HK-2 (cell line): ENCODE data around the gene RCCD1.
A peak's percentile ranks its signal among the peaks of the same experiment; 100 is the strongest.
"Not testable (repeated sequence)": the region's sequence is repeated elsewhere in the genome, so short reads cannot be mapped to it uniquely, and the experiment has no call there.

Source experiments
- DNase-seq: peaks from one replicate; pipeline ENCODE4 v3.0.0-alpha.2; 2018; ENCODE audit not compliant: unreplicated experiment

The RCCD1 gene, protein sequence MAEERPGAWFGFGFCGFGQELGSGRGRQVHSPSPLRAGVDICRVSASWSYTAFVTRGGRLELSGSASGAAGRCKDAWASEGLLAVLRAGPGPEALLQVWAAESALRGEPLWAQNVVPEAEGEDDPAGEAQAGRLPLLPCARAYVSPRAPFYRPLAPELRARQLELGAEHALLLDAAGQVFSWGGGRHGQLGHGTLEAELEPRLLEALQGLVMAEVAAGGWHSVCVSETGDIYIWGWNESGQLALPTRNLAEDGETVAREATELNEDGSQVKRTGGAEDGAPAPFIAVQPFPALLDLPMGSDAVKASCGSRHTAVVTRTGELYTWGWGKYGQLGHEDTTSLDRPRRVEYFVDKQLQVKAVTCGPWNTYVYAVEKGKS

DNA sequence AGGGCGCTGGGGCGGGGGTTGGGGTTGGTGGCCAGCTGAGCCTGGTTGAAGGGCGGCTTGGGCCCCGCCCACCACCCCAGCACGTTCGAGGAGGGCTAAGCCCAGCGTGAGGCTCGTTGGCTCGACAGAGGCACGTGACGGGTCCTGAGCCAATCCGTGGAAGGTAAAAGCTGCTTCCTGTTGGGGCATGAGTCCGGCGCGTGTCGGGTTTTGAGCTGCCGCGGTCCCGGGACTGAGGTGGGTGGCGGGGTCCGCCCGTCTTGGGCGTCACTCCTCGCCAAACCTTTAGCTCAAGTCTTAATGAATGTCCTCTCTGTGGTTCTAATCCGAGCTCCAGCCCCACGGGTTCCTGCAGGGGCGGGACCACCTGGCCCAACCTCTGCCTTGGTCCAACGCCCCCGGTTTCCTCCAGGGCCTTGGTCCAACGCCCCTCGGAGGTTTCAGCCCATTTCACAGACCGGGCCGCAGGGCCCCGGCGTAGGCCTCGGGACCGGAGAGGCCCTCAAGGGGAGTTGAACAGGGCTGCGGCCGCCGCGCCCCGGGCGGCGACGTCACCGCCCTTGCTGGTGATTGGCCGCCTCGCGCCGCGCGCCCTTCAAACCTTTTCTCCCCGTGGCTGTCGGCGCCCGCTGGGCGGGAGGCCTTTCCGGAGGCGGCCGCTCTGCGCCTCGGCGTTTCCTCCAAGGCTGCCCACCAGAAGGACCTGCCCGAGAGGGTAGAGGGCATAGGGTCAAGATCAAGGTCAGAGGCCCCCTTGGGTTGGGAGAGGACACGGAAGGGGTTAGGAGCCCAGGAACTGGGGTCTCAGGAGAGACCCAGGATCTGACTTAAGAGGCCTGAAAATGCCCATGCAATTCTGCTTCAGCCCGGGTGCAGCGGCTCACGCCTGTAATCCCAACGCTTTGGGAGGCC, at the start of gene RCCD1:
TSS of gene RCCD1 (plus strand) at position 173 of the 912 bp plus-strand sequence. CDS start 1,851 bp downstream, outside the sequence.
- DNase-seq, result peak; percentile 91

DNA sequence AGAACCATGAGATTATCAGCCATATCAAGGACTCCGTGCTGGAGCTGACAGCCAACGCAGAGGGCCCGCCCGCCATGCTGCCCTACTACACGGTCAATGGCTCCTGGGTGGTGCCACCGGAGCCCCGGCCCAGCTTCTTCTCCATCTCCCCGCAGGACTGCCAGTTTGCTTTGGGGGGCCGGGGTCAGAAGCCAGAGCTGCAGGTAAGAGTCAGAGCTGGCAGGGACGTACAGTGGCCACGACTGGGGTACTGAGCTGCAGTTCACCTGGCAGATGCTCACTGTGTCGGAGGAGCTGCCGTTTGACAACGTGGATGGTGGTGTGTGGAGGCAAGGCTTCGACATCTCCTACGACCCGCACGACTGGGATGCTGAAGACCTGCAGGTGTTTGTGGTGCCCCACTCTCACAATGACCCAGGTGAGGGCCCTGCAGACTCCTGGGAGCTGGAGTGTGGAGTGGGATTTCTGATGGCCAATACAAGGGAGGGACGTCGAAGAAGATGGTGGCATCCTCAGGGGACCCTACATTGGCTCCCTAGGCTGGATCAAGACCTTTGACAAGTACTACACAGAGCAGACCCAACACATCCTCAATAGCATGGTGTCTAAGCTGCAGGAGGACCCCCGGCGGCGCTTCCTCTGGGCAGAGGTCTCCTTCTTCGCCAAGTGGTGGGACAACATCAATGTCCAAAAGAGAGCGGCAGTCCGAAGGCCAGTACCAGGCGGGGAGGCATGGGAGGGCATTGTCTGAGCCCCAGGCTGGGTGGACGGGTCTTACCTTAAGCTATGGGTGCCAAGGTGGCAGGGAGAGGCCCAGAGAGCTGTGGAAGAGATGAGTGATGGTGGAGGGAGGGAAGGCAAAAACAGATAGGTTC, 49.1 kb upstream of the RCCD1 start:
- DNase-seq, result no peak

DNA sequence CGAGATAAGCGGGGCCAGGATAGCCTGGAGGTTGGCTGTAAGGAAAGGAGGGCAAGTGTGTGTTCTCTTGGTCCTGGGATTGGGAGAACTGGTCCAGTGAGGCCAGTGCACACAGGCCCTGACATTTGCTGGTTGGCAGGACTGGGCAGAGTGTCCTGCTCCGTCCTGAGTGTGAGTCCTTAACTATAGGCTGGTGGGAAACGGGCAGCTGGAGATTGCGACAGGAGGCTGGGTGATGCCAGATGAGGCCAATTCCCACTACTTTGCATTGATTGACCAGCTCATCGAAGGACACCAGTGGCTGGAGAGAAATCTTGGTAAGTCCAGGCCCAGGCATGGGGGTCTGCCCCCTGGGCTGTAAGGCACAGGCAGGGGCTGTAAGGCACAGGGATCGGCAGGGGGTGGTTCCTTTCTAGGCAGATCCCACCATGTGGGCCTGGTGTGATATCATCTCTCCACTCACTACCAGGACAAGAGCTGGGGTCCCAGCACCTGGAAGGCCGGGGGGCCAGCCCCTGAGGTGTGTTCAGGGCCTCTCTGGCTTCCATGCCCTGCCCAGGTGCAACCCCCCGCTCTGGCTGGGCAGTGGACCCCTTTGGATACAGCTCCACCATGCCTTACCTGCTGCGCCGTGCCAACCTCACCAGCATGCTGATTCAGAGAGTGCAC, 48.4 kb upstream of the RCCD1 start:
- no peak for DNase-seq

DNA sequence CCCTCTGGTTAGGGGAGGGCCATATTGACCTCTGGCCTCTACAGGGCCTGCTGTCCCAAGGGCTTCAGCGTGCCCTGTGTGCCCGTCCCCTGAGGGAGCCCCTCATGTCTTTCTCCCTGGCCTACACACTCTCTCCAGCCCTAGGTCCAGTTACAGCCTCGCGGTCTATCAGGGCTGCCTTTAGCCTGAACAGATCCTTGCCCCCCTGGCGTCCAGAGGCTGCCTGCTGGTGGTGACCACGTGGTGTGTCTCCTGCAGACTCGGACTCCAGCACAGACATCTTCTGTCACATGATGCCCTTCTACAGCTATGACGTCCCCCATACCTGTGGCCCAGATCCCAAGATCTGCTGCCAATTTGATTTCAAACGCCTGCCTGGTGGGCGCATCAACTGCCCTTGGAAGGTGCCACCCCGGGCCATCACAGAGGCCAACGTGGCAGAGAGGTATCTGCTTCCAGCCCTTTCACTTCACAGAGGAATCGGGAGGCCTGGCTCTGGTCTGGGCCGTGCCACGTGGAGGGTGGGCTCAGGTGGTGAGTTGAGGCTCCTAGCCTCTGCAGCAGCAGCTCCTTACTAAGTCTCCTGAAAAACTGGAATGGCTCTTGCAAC, 47.5 kb upstream of the RCCD1 start:
- DNase-seq, result no peak

DNA sequence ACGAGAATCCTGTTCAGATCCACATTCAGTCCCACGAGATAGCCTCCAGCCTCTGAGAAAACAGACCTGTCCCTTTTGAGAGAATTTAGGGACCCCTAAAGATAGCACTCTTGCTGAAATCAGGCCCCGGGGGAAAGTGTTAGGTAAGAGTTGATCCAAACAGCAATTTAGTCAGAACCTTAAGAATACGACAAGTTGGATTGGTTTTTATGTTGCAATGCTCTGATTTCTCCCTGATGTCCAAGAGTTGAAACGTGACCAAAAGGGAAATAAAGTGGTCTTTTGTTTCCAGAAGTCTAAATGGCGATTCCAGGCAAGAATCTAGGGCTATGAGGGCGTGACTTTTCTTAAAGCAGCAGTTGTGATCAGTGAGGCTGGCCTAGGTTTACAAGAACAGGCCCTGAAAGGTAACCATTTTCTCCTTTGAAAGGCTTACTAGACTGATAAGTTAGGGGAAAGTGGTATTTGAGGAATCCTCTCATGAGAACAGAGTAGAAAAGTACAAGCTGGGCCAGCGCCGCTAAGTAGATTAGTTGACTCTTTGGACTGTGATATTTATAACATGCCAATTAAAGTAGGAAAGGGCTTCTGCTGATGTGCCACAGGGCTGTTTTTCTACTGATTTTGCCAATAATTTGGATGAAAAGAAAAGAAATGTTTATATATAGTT, 46.7 kb upstream of the RCCD1 start:
- DNase-seq, result no peak

DNA sequence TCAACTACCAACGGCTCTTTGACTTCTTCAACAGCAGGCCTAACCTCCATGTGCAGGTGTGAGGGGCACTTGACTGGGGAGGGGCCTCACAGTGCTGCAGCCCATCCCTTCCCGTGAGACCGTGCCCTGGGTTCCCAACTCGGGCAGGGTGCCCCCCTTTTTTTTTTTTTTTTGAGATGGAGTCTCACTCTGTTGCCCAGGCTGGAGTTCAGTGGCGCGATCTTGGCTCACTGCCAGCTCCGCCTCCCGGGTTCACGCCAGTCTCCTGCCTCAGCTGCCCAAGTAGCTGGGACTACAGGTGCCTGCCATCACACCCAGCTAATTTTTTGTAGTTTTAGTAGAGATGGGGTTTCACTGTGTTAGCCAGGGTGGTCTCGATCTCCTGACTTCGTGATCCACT, 45.2 kb upstream of the RCCD1 start:
- DNase-seq, result not testable (repeated sequence)

DNA sequence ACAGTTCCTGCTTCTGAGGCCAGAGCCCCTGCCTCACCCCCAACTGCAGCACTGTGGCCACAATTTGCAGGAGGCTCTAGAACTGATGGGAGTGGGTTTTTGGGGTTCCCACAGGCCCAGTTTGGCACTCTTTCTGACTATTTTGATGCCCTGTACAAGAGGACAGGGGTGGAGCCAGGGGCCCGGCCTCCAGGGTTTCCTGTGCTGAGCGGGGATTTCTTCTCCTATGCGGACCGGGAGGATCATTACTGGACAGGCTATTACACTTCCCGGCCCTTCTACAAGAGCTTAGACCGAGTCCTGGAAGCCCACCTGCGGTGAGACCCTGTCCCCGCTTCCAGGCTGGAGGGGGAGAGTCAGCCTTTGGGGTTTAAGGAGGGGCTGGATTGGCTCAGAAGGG, 44.7 kb upstream of the RCCD1 start:
- no peak for DNase-seq

DNA sequence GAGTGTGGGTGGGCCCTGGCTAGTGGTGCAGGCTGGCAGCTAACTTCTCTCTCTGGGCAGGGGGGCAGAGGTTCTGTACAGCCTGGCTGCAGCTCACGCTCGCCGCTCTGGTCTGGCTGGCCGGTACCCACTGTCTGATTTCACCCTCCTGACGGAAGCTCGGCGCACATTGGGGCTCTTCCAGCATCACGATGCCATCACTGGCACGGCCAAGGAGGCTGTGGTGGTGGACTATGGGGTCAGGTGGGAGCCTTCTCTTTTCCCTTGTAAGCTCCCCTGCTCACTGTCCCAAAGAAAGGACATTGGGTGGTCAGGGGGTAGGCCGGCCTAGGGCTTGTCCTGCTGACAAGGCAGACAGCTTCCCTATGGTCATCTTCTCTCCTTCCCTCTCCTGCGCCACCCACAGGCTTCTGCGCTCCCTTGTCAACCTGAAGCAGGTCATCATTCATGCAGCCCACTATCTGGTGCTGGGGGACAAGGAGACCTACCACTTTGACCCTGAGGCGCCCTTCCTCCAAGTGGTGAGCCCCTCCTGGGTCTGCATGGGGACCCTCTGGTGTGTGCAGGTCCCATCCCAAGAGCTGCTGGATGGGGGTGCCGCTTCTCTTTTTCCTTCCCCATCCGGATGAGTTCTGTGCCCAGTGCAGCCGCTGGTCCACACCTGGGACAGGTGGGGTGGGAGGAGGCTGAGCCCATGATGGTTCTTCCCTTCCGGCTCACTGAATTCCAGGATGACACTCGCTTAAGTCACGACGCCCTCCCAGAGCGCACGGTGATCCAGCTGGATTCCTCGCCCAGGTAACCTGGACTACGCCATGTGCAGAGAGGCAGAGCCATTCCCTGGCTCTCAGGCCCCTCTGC, 44.0 kb upstream of the RCCD1 start:
- DNase-seq, result no peak

DNA sequence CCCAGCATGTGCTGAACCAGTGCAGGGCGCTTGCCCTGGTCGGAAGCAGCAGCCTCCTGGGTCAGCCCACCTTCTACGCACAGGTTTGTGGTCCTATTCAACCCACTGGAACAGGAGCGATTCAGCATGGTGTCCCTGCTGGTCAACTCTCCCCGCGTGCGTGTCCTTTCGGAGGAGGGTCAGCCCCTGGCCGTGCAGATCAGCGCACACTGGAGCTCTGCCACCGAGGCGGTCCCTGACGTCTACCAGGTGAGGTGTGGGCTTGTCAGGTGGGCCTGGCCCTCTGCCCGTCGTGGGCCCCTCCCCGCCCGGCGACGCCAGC, 43.4 kb upstream of the RCCD1 start:
- DNase-seq, result no peak

DNA sequence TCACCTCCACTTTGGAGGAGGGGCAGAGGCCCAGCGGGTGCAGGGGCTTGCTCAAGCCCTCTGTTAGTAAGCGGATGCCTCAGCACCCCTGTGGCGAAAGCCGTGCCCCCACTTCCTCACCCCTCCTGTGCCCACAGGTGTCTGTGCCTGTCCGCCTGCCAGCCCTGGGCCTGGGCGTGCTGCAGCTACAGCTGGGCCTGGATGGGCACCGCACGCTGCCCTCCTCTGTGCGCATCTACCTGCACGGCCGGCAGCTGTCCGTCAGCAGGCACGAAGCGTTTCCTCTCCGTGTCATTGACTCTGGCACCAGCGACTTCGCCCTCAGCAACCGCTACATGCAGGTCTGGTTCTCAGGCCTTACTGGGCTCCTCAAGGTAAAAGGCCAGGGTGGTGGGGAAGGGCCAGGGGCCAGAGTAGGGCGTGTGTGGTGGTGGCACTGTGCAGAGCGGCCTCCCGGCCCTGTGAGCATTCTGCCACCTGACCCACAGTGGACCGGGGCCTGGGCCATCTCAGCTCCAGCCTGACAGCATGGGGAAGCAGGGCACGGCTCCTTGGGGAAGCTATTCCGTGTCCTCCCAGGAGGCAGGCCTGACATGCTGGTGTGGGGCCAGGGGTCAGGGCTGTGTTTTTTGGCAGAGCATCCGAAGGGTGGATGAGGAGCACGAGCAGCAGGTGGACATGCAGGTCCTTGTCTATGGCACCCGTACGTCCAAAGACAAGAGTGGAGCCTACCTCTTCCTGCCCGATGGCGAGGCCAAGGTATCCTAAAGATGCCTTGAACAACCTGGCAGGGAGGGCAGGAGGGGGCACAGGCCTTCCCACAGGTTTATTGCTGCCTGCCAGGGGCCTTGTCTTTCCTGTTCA, 42.5 kb upstream of the RCCD1 start:
- DNase-seq, result no peak

DNA sequence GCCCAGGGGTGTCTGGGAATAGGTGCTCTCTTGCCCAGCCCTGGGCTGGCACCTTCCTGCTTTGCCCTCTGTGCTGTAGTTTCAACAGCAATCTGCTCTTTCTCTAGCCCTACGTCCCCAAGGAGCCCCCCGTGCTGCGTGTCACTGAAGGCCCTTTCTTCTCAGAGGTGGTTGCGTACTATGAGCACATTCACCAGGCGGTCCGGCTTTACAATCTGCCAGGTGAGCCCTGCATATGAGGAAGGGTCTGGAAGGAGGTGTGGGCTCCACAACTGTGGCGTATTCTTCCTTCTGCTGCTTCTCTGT, 42.0 kb upstream of the RCCD1 start:
- no peak for DNase-seq

DNA sequence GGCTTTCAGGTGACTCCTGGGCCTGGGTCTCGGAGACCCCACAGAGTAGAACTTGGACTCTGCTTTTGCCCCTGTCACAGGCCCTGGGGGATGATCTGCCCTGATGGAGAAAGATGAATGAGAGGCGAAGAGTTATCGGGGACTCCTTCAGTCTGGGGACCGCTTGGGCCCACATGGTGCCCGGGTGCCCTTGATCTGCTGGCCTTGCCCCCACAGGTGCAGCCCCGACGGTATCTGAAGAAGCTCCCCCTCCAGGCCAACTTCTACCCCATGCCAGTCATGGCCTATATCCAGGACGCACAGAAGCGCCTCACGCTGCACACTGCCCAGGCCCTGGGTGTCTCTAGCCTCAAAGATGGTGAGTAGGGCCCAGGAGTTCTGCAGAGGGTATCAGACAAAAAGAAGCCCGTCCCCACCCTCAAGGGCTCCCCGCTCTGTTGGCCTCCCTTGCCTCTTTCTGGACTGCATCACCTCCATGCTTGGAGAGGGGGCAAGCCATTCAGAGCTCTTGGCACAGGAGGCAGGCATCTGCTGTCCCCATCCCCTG, 41.2 kb upstream of the RCCD1 start:
- no peak for DNase-seq

DNA sequence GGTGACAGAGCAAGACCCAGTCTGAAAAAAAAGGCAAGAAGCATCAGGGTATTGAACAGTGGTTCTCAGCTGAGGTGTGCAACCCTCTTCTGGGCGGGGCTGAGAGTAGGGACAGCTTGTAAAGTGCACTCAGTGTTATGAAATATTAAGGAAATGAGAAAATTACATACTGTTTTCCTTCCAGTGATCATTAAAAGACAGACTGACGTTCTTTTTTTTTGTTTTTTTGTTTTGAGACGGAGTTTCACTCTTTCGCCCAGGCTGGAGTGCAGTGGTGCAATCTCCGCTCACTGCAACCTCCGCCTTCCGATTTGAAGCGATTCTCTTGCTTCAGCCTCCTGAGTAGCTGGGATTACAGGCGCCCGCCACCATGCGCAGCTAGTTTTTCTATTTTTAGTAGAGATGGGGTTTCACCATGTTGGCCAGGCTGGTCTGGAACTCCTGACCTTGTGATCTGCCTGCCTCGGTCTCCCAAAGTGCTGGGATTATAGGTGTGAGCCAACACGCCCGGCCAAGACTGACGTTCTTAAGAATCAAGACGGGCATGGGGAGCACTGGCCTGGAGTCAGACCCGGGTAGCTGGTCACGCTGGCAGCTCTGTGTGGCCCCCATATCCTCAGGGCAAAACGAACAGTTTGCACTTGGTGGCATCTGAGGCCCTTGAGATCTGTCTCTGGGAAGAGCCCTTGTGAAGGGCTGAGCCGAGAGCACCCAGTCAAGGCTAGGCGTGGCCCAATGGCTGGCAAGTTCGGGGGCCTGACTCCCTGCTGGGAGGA, 40.2 kb upstream of the RCCD1 start:
- no peak for DNase-seq

DNA sequence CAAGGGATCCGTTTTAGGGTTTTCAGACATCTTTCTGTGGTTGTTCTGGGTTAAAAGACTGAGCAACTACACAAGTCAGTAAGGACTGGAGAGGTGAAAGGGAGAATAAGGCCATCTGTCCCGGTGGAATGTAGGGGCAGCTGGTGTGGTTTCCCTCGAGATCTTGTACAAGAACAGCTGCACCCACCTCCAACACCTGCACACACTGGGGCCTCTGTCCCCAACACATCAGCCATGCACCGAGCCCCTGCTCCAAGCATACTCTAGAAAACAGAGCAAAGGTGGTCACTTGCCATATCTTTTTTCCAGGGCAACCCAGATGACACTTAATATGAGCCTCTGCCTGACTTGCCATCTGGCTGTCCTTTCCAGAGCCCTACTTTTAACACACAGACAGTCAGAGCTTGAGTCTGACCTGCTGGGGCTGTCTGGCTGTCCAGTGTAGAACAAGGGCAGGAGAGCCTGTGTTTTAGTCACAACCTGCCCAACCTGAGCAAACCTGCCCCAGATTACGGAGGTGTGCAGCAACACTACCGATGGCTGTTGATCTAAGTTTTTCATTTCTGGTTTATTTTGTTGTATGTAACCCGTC, 39.4 kb upstream of the RCCD1 start:
- no peak for DNase-seq

DNA sequence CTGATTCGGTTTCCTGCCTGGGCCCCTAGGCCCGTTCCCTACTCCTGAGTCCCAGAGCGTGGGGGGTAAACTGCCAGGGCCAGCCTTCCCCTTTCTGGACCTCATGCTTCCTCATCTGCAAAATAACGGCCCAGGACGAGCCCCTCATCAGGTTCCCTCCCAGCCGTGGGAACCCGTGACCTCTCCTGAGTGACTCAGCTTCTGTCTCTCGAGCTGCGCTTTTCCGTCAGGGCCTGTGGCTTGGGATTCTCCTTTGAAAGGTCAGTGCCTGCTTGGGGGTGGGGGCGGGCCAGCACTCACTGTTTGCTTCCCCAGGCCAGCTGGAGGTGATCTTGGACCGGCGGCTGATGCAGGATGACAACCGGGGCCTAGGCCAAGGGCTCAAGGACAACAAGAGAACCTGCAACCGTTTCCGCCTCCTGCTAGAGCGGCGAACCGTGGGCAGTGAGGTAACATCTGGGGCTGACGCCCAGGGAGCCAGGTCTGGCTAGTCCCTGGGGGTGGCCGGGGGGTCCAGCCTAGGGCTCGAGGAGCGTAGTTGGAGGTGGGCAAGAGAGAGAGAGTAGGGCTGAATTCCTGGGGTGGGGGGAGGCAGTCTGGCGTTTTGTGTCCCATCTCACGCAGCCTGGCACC, 38.8 kb upstream of the RCCD1 start:
- no peak for DNase-seq

DNA sequence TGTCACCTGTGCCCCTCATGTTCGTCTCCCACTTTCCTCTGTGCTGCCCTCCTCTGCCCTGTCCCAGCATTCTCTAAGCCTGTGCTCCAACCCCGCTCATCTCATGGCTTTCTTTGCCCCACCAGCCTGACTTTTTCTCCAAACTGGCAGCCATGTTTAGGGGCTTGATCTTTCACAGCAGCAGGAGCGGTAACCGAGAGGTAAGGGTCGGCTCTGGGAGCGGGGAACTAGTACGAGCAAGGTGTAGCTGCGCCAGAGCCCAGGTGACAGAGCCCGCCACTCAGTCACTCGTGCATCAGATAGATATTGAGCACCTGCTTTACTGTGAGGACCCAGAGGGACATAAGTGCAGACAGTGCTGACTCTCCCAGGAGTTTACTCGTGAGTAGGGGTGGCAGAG, 38.2 kb upstream of the RCCD1 start:
- no peak for DNase-seq

DNA sequence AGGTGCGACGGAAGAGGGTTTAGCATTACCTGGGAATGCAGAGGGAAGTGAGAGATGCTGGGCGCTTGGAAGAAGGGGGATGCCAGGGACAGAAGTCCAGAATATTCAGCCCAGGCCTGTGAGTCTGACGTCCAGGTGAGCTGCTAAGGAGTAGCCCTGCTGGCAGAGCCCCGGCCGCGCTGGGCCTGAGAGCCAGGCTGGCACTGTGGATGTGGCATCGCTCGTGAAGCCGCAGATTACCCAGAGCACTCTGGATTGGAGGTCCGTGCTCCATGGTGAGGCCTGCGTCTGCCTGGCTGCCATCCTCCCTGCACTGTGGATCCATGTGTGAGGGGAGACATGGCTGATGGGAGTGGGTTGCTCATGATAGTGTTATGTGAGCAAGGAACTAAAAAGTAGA, 37.1 kb upstream of the RCCD1 start:
- no peak for DNase-seq
